CD4-positive, alpha-beta T cell treated with Interleukin-17A for 4 hours (primary cell): Measurements from ENCODE around the gene SPINK9.

Experiments used
- DNase-seq: peaks from one replicate; pipeline ENCODE4 v3.0.0-alpha.2; 2020; ENCODE audit warnings: mixed read lengths

Gene SPINK9

GRCh38 chr5:148335259-148335658 is at the start of gene SPINK9:
TSS of gene SPINK9 (plus strand) at chr5:148335559. CDS start at chr5:148335614, 55 bp downstream.
- DNase-seq, result no peak

- DNase-seq, result no peak
Observed at GRCh38 chr5:148290271-148291195, 44.8 kb upstream of the SPINK9 start.

- no peak for DNase-seq
Observed at GRCh38 chr5:148297731-148298130, 37.6 kb upstream of the SPINK9 start.

GRCh38 chr5:148306446-148306845 is 28.9 kb upstream of the SPINK9 start:
- DNase-seq, result no peak

GRCh38 chr5:148309019-148309418 is 26.3 kb upstream of the SPINK9 start:
- no peak for DNase-seq

- no peak for DNase-seq
Observed at GRCh38 chr5:148309746-148310145, 25.6 kb upstream of the SPINK9 start.

- DNase-seq, result no peak
Observed at GRCh38 chr5:148311484-148311883, 23.9 kb upstream of the SPINK9 start.

- no peak for DNase-seq
Observed at GRCh38 chr5:148312153-148312552, 23.2 kb upstream of the SPINK9 start, which contains the start of gene SPINK7. TSS of gene SPINK7 (plus strand) at chr5:148312423. CDS start at chr5:148312484, 61 bp downstream.

- DNase-seq, result no peak
Observed at GRCh38 chr5:148314187-148314586, 21.2 kb upstream of the SPINK9 start.

- DNase-seq, result no peak
Observed at GRCh38 chr5:148314731-148315130, 20.6 kb upstream of the SPINK9 start.

- DNase-seq, result peak; percentile 4
Observed at GRCh38 chr5:148320011-148320963, 15.1 kb upstream of the SPINK9 start.

GRCh38 chr5:148333262-148333849 is 2.0 kb upstream of the SPINK9 start:
- DNase-seq, result no peak

GRCh38 chr5:148336704-148337435 is 1.5 kb downstream of the SPINK9 start:
- DNase-seq, result no peak

GRCh38 chr5:148342371-148343045 is 7.1 kb downstream of the SPINK9 start:
- no peak for DNase-seq

- DNase-seq, result no peak
Observed at GRCh38 chr5:148343046-148343407, 7.7 kb downstream of the SPINK9 start.

GRCh38 chr5:148343603-148344487 is 8.5 kb downstream of the SPINK9 start:
- no peak for DNase-seq

GRCh38 chr5:148347706-148348105 is 12.3 kb downstream of the SPINK9 start:
- DNase-seq, result no peak

GRCh38 chr5:148352696-148353095 is 17.3 kb downstream of the SPINK9 start:
- no peak for DNase-seq

- DNase-seq, result no peak
Observed at GRCh38 chr5:148353634-148354033, 18.3 kb downstream of the SPINK9 start.

GRCh38 chr5:148364343-148364742 is 29.0 kb downstream of the SPINK9 start:
- no peak for DNase-seq

GRCh38 chr5:148368299-148368698 is 32.9 kb downstream of the SPINK9 start:
- no peak for DNase-seq
